Transverse colon (tissue), 3 donors: ENCODE results near the gene ZC3H12D.

Experiments used
- POLR2A ChIP-seq: fragments of 450-650 bp; IDR thresholded peaks from one replicate; pipeline ENCODE4 v1.6.1; 2016; ENCODE audit warnings: antibody characterized with exemption, mild to moderate bottlenecking, moderate library complexity
- TF ChIP-seq, protein P1 (sequence below), 5 experiments: fragments of 200-600 bp in 3 of 5; fragments of 450-650 bp in 2 of 5; sonication (generic) in 3 of 5; IDR thresholded peaks; 1 replicate in 2 of 5; 2 replicates in 3 of 5; pipeline ENCODE4 v1.5.1; 2016 to 2017; ENCODE audit warnings: antibody characterized with exemption in 5 of 5, inconsistent platforms in 3 of 5, mild to moderate bottlenecking in 2 of 5, moderate library complexity in 1 of 5

DNA sequence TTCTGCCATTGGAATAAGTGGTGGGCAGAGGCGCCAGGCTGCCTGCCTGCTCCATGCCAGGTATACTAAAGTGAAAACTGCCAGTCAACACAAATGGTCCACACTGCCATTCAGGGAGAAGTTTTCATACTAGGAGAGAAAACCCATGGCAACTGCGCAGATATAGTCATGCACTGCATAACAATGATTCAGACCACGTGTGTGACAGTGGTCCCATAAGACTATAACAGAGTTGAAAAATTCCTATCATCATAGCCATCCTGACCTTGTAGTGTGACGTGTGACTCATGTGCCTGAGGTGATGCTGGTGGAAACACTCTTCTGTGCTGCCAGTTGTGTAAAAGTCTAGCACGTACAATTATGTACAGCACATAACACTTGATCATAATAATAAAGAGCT, 25.1 kb downstream of the ZC3H12D start:
- TF ChIP-seq, protein P1, sequence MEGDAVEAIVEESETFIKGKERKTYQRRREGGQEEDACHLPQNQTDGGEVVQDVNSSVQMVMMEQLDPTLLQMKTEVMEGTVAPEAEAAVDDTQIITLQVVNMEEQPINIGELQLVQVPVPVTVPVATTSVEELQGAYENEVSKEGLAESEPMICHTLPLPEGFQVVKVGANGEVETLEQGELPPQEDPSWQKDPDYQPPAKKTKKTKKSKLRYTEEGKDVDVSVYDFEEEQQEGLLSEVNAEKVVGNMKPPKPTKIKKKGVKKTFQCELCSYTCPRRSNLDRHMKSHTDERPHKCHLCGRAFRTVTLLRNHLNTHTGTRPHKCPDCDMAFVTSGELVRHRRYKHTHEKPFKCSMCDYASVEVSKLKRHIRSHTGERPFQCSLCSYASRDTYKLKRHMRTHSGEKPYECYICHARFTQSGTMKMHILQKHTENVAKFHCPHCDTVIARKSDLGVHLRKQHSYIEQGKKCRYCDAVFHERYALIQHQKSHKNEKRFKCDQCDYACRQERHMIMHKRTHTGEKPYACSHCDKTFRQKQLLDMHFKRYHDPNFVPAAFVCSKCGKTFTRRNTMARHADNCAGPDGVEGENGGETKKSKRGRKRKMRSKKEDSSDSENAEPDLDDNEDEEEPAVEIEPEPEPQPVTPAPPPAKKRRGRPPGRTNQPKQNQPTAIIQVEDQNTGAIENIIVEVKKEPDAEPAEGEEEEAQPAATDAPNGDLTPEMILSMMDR (IDR thresholded peaks at IDR 0.05), result no peak
- no peak for TF ChIP-seq POLR2A
